Calu3 (cell line): ENCODE measurements around the gene FIBP. TPM values are rescaled to one million over a fixed set of nuclear protein-coding genes. Genes with fewer than 3 reads are reported as not detected.
A peak's percentile ranks its signal among the peaks of the same experiment; 100 is the strongest.

Experiments
- BruUV-seq: library from RNA; stranded (reverse); fragments of 400-500 nt; replicated peaks from 2 replicates; lab custom pipeline; 2021; lab: Mats Ljungman, UMichigan
- CTCF ChIA-PET: fragments of 300-600 bp; sonication (Branson Sonifier 250); formaldehyde crosslinking; loops from one replicate; lab custom pipeline; 2022; ENCODE audit warnings: antibody characterized with exemption; lab: Charles Lee
- DNase-seq: peaks from one replicate; pipeline ENCODE4 v3.0.0; 2022
- H3K27ac Mint-ChIP-seq: one replicate; pipeline ENCODE4 v1.8.0; 2022; ENCODE audit warnings: mixed read lengths; ENCODE audit not compliant: unreplicated experiment
- H3K27me3 Mint-ChIP-seq: one replicate; pipeline ENCODE4 v1.8.0; 2022; ENCODE audit warnings: mixed read lengths; ENCODE audit not compliant: unreplicated experiment
- H3K36me3 Mint-ChIP-seq: one replicate; pipeline ENCODE4 v1.8.0; 2022; ENCODE audit warnings: mild to moderate bottlenecking, moderate library complexity, mixed read lengths; ENCODE audit not compliant: insufficient read depth, unreplicated experiment
- H3K4me1 Mint-ChIP-seq: one replicate; pipeline ENCODE4 v1.8.0; 2022; ENCODE audit warnings: mild to moderate bottlenecking, low read depth, mixed read lengths; ENCODE audit not compliant: unreplicated experiment
- H3K4me3 Mint-ChIP-seq: one replicate; pipeline ENCODE4 v1.8.0; 2022; ENCODE audit warnings: mild to moderate bottlenecking, low read depth, moderate library complexity, mixed read lengths; ENCODE audit not compliant: unreplicated experiment
- H3K9me3 Mint-ChIP-seq: one replicate; pipeline ENCODE4 v1.8.0; 2022; ENCODE audit warnings: low read depth, mixed read lengths; ENCODE audit not compliant: unreplicated experiment
- CTCF ChIP-seq: fragments of 200-600 bp; IDR thresholded peaks from one replicate; pipeline ENCODE4 v1.8.0; 2022; ENCODE audit warnings: antibody characterized with exemption; ENCODE audit not compliant: unreplicated experiment
- intact Hi-C: fragments of 100-400 bp; cut with micrococcal nuclease; formaldehyde crosslinking; loops from one replicate; pipeline ENCODE4 v1.10.0; 2022; ENCODE audit not compliant: unreplicated experiment
- total RNA-seq: library from RNA; stranded (reverse); gene quantifications from 2 replicates; pipeline ENCODE4 v1.2.3, GENCODE V29; 2022

FIBP gene
- total RNA-seq, 1 experiment from 2014 or later, result 75.8 TPM

- Mint-ChIP-seq H3K9me3 (no peaks in the 10 kb centered on the region), H3K27ac (peak overlapping the region; percentile 25), H3K4me1 (peaks cover 9% of the 10 kb centered on the region), H3K36me3 (peaks cover 40% of the 10 kb centered on the region), H3K27me3 (peaks cover 29% of the 10 kb centered on the region), H3K4me3 (no peak overlapping the region)
- no peak for DNase-seq
- intact Hi-C loops, result no loop called here
- BruUV-seq, result no TSS peak
- no peak for TF ChIP-seq CTCF
- CTCF ChIA-PET, result interaction anchor here (1.2 kb wide), 1 partner anchor 10 kb away, joined by 4 read pairs; no protein-coding TSS in a partner anchor
Measured at GRCh38 chr11:65869643-65870306, 18.5 kb downstream of the FIBP start.

GRCh38 chr11:65868907-65869306, 19.4 kb downstream of the FIBP start:
- Mint-ChIP-seq H3K27me3 (peaks cover 29% of the 10 kb centered on the region), H3K4me3 (no peak overlapping the region), H3K9me3 (no peaks in the 10 kb centered on the region), H3K36me3 (peaks cover 43% of the 10 kb centered on the region), H3K27ac (no peak overlapping the region), H3K4me1 (peaks cover 9% of the 10 kb centered on the region)
- intact Hi-C loops, result no loop called here
- CTCF ChIA-PET, result interaction anchor here (1.2 kb wide), 1 partner anchor 9 kb away, joined by 4 read pairs; no protein-coding TSS in a partner anchor
- TSS peak; percentile 18 for BruUV-seq
- TF ChIP-seq CTCF, result no peak
- DNase-seq, result no peak

- no peak for TF ChIP-seq CTCF
- CTCF ChIA-PET, result no interaction called here
- no peak overlapping the region for H3K27ac Mint-ChIP-seq
- intact Hi-C loops, result no loop called here
- H3K4me3 Mint-ChIP-seq, result no peak overlapping the region
- H3K27me3 Mint-ChIP-seq, result peaks cover 24% of the 10 kb centered on the region
- no TSS peak for BruUV-seq
- H3K9me3 Mint-ChIP-seq, result no peaks in the 10 kb centered on the region
- no peak for DNase-seq
- peaks cover 41% of the 10 kb centered on the region for H3K36me3 Mint-ChIP-seq
- peaks cover 6% of the 10 kb centered on the region for H3K4me1 Mint-ChIP-seq
Measured at GRCh38 chr11:65868076-65868667, 20.1 kb downstream of the FIBP start.

GRCh38 chr11:65867284-65868071, 20.8 kb downstream of the FIBP start:
- intact Hi-C loops, result no loop called here
- TF ChIP-seq CTCF, result no peak
- peaks cover 44% of the 10 kb centered on the region for H3K36me3 Mint-ChIP-seq
- no peaks in the 10 kb centered on the region for H3K4me1 Mint-ChIP-seq
- peaks cover 17% of the 10 kb centered on the region for H3K27me3 Mint-ChIP-seq
- CTCF ChIA-PET, result no interaction called here
- no peak for DNase-seq
- H3K9me3 Mint-ChIP-seq, result no peaks in the 10 kb centered on the region
- no peak overlapping the region for H3K4me3 Mint-ChIP-seq
- H3K27ac Mint-ChIP-seq, result no peak overlapping the region
- no TSS peak for BruUV-seq
